HG03045 (cell line): ENCODE data around the gene ETFA.

Source experiments
- ATAC-seq: cut with Tn5 transposase; IDR thresholded peaks from one replicate; pipeline ENCODE4 v1.9.1; 2021; ENCODE audit warnings: mild to moderate bottlenecking, moderate library complexity; ENCODE audit not compliant: unreplicated experiment

Gene ETFA

GRCh38 chr15:76340803-76341365, 29.6 kb upstream of the ETFA start:
- no peak for ATAC-seq

DNA sequence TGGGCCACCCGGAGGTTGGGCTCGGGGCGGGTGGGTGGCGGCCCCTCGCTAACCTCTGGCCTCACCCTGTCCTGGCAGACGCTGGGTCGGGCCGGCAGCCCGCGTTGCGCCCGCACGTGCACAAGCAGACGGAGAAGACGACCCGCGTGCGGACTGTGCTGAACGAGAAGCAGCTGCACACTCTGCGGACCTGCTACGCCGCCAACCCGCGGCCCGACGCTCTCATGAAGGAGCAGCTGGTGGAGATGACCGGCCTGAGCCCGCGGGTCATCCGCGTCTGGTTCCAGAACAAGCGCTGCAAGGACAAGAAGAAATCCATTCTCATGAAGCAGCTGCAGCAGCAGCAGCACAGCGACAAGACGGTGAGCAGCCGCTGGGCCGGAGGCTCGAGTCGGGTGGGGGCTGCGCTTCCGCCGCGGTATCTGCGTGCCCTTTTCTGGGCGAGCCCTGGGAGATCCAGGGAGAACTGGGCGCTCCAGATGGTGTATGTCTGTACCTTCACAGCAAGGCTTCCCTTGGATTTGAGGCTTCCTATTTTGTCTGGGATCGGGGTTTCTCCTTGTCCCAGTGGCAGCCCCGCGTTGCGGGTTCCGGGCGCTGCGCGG, 29.0 kb upstream of the ETFA start:
- no peak for ATAC-seq

DNA sequence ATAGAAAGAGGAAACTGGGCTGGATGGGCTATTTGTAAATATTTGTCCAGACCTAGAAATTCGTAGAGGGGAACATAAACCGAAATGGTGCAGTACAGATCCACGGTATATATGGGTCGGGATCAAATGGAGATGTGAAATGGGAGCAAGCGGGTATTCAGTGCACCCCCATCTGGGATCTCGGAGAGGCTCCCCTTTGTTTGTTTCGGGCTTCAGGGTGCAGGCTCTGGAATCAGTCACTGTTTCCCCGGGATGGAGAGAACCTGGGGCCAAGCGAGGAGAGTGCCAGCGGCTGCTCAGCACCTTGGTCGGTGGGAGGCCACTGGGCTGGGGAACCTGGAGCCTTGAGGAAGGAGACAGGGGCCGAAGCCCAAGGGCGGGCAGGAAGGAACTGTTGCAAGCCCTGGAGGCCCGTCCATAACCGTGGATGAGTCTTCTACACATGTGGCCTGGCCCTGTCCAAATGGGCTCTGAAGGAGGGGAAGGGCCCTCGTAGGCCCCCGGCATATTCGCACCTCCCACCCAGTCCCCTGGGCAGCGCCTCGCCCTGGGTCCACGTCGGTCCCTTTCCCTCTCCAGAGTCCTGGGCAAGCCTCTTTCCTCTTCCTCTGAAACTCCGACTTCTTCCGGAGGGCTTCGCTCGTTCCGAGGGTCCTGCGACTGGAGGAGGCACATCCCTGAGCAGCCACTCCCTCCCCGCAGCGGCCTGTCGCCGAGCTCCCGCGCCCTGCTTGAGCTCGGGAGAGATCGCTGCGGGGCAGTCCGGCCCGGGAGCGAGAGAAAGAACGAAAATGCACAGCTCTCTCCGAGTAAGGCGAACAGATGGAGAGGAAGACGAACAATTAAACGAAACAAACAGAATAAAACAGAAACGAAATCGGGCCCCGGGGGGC, 28.3 kb upstream of the ETFA start:
- ATAC-seq = no peak

DNA sequence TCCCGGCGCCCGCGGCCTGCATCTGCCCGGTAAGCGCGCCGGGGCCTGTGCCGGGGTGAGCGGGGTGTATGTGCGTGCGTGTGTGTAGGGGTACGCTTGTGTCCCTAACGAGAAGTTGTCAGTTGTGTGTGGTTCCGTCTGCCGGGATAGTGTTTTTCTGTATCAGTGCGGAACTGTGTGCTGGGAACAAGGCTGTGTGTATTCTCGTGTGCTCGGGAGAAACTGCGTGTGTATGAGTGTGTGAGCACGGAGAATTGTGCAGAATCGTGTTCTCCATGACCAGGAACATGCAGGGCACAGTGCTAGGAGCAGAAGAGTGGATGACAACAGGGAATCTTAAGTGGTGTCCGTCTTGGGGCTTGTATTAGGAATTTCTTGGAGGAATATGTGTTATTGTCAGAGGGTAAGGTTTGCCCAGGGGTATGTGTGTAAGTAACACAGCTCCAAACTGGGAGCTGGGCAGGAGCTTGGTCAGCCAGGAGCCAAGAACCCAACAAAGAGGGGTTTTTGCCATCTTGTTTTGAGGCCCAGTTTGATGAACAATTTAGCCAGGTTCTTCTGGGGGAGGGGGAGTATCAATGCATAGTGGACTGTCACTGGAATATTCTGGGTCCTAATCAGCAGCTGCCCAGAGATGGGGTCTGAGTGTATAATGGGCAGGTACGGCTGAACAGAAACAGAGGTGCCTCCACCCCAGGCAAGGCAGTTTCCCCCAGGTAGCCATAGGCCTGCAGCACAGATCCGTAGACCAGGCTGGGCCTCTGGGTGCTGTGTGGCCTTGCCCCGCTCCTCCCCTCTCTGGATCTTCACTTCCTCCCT, 27.4 kb upstream of the ETFA start:
- no peak for ATAC-seq

- ATAC-seq = no peak
These were observed 26.6 kb upstream of the ETFA start for GRCh38 chr15:76337696-76338485.

DNA sequence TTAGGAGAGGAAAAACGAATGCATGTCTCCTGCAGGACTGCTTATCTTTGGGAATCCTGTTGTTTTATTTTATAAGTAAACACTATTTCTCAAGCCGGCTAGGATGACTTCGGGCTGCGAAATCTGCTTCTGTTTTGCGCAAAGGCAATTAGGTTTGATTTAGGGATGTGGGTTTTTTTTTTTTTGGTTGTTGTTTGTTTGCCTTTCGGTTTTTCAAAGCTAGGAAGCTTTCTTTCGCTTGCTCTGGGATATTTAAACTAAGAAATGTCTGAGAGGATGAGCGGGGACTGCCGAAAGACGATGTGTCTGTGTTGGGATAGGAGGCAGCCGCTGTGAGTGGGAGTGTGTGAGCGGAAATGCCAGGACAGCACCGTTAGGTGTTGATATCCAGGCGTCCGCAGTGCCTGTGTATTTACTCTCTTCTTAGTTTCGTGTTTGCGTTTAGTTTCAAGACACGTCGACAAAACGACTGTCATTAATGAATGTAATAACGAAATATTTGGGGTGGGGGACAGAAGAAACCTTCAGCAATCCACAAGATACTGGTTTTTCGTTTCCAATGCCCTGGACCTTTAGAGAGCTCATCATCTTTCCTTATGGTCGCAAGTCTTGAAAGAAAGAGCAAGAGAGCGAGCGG, 25.9 kb upstream of the ETFA start:
- ATAC-seq = no peak

DNA sequence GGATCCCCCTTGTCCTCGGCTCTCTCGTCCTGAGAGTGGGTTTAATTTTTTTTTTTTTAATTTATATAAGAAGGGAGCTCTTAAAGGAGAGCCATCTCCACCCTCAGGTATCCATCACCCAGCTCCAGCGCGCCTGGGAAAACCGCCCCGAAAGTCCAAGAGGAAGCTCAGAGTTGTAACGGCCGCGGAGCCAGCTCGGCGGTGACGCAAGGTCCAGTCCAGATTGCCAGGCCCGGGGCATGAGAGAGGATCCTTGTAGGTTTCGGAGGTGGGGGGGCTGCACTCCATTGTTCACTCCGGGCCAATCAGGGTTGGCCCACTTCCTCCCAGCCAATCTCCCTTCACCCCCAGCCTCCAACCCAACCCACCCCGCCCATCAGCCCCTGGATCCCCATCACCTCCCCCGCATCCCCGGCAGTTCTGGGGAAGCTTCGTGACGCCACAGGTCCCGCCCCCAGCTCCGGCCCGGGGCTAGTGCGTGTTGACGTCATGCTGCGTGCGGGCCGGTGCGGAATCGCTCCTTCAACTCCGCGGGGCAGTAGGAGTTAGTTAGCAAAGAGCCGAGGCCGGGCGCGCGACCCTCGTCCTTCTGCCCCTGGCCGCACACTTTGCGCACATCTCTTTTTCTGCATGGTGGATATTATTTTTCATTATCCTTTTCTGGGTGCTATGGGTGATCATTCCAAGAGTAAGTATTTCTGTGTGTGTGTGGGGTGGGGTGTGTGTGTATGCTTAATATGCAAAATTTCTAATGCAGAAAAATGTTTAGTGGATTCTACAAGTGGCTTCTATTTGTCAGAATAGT, 25.2 kb upstream of the ETFA start, which contains the start of gene ISL2:
TSS of gene ISL2 (plus strand) at position 520 of the 805 bp plus-strand sequence. CDS start at position 631, 111 bp downstream.
- peak; percentile 51 for ATAC-seq

GRCh38 chr15:76335307-76336253, 24.3 kb upstream of the ETFA start:
- ATAC-seq = no peak

- ATAC-seq = no peak
These were observed 23.4 kb upstream of the ETFA start for GRCh38 chr15:76334438-76335306.

GRCh38 chr15:76333720-76334437, 22.6 kb upstream of the ETFA start:
- no peak for ATAC-seq

- ATAC-seq = no peak
These were observed 22.0 kb upstream of the ETFA start for GRCh38 chr15:76333309-76333708.

- ATAC-seq = no peak
These were observed 21.5 kb upstream of the ETFA start for GRCh38 chr15:76332796-76333195.

DNA sequence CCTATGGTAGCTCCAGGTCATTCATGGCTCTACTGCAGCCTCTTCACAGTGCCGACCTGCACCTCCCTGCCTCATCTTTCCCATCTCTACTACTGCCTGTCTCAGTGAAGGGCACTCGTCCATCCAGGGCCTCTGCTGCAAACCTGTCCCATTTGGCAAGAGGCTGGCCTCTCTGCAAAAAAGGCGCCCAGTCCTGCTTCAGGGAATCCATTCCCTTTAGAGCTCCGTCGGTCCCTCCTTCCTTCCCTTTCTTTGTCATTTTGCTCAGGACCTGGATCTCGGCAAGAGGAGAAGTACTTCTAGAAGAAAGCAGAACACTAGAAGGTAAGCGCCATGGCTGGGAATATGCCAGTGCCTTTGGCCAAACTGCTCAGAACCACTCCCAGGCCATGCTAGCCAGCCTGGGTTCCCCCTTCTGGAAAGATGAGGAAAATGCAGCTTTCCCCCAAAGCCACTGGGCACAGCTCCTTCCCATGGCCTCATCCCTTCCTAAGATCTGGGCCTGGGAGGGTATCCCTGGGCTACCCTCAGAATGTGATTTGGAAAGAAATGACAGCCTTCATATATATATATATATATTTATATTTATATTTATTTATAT, 18.9 kb upstream of the ETFA start:
- no peak for ATAC-seq

- ATAC-seq = no peak
These were observed 17.7 kb upstream of the ETFA start for GRCh38 chr15:76328958-76329357.

- no peak for ATAC-seq
These were observed 16.9 kb upstream of the ETFA start for GRCh38 chr15:76328106-76328696.
